SHP77 treated with DMSO at 0.1 percent for 48 hours (cell line): ENCODE results near the gene SIVA1.

Experiments
- DNase-seq: peaks from one replicate; lab custom pipeline; 2025; lab: John Stamatoyannopoulos, UW

The SIVA1 gene

GRCh38 chr14:104719343-104719742 is 33.6 kb upstream of the SIVA1 start:
- no peak for DNase-seq

- DNase-seq = no peak
Observed at GRCh38 chr14:104721505-104722431, 31.2 kb upstream of the SIVA1 start.

GRCh38 chr14:104722938-104723650 is 29.9 kb upstream of the SIVA1 start:
- no peak for DNase-seq

GRCh38 chr14:104723651-104724406 is 29.1 kb upstream of the SIVA1 start, which contains the start of gene ADSS1:
TSS of gene ADSS1 (plus strand) at chr14:104724229. CDS start at chr14:104724271, 42 bp downstream.
- DNase-seq = peak; percentile 3

- DNase-seq = no peak
Observed at GRCh38 chr14:104724407-104724980, 28.5 kb upstream of the SIVA1 start.

GRCh38 chr14:104724981-104725771 is 27.8 kb upstream of the SIVA1 start:
- DNase-seq = peak; percentile 32

GRCh38 chr14:104725772-104726548 is 27.0 kb upstream of the SIVA1 start:
- DNase-seq = no peak

- peak; percentile 13 for DNase-seq
Observed at GRCh38 chr14:104726600-104727451, 26.1 kb upstream of the SIVA1 start.

GRCh38 chr14:104728631-104729030 is 24.3 kb upstream of the SIVA1 start:
- no peak for DNase-seq

- peak; percentile 6 for DNase-seq
Observed at GRCh38 chr14:104729176-104729834, 23.6 kb upstream of the SIVA1 start.

GRCh38 chr14:104729835-104730181 is 23.1 kb upstream of the SIVA1 start:
- no peak for DNase-seq

- DNase-seq = no peak
Observed at GRCh38 chr14:104730487-104730886, 22.5 kb upstream of the SIVA1 start.

- peak; percentile 34 for DNase-seq
Observed at GRCh38 chr14:104731320-104732294, 21.3 kb upstream of the SIVA1 start.

- peak; percentile 31 for DNase-seq
Observed at GRCh38 chr14:104732355-104732804, 20.6 kb upstream of the SIVA1 start.

- no peak for DNase-seq
Observed at GRCh38 chr14:104732931-104733681, 19.8 kb upstream of the SIVA1 start.

- DNase-seq = no peak
Observed at GRCh38 chr14:104734051-104734587, 18.8 kb upstream of the SIVA1 start.

GRCh38 chr14:104734601-104734990 is 18.4 kb upstream of the SIVA1 start:
- DNase-seq = no peak
